HFFc6 (cell line): ENCODE measurements around the gene CRTAC1. TPM values are rescaled to one million over a fixed set of nuclear protein-coding genes. Genes with fewer than 3 reads are reported as not detected.

ENCODE experiments used
- DNase-seq: peaks from one replicate; pipeline ENCODE4 v3.0.0-alpha.2; 2018
- H3K27ac Mint-ChIP-seq: 2 replicates; pipeline ENCODE4 v1.8.0; 2020; ENCODE audit warnings: mild to moderate bottlenecking, mixed read lengths
- H3K27me3 Mint-ChIP-seq: 2 replicates; pipeline ENCODE4 v1.8.0; 2021; ENCODE audit warnings: mild to moderate bottlenecking, moderate library complexity, mixed read lengths; ENCODE audit not compliant: insufficient read depth
- H3K36me3 Mint-ChIP-seq: 2 replicates; pipeline ENCODE4 v1.8.0; 2021; ENCODE audit warnings: low read depth, mixed read lengths
- H3K4me1 Mint-ChIP-seq: 2 replicates; pipeline ENCODE4 v1.8.0; 2020; ENCODE audit warnings: low read depth, mixed read lengths
- H3K4me3 Mint-ChIP-seq: 2 replicates; pipeline ENCODE4 v1.8.0; 2020; ENCODE audit warnings: mild to moderate bottlenecking, moderate library complexity, mixed read lengths
- H3K9me3 Mint-ChIP-seq: 2 replicates; pipeline ENCODE4 v1.8.0; 2020; ENCODE audit warnings: mild to moderate bottlenecking, mixed read lengths
- total RNA-seq, 6 experiments: library from RNA; stranded (reverse); fragmentation: NEBNext Ultra II Directional; extraction: Animal tissue kit (Norgen Biotek cat#: 25700); gene quantifications; 2 replicates in 1 of 6; 3 replicates in 5 of 6; pipeline ENCODE4 v1.2.3, GENCODE V29; 2021
- TF ChIP-seq, protein P1 (sequence below): fragments of 200-600 bp; sonication (generic); IDR thresholded peaks from 2 replicates; pipeline ENCODE4 v1.5.0; 2021; ENCODE audit warnings: antibody characterized with exemption, mild to moderate bottlenecking

Gene CRTAC1
- total RNA-seq, 6 experiments from 2014 or later, result not detected

DNA sequence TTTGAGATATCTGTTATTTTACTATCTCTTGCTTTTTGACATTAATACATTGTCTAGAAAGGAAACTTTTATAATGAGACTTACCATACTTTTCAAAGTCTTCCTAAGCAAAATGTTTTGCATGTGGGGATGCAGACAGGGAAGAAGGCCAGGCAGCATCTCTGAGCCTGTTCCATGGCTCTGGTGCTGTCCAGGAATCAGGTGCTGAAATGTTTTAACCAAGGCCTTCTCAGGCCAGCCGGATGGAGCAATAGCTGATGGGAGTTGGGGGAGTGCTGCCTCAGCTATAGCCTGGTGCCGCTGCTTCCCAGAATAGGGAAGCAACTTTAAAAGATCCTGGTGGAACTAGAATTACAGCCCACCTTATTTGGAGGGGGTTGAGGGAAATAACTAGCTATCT lies 38.5 kb downstream of the CRTAC1 start:
- H3K4me1 Mint-ChIP-seq, result no peaks in the 10 kb centered on the region
- peaks cover 4% of the 10 kb centered on the region; the same call in 1 of the 2 replicates for H3K27me3 Mint-ChIP-seq
- H3K36me3 Mint-ChIP-seq, result no peaks in the 10 kb centered on the region
- no peak overlapping the region for H3K4me3 Mint-ChIP-seq
- peak; percentile 20 for DNase-seq
- no peak overlapping the region for H3K27ac Mint-ChIP-seq
- no peaks in the 10 kb centered on the region for H3K9me3 Mint-ChIP-seq
- TF ChIP-seq, protein P1, sequence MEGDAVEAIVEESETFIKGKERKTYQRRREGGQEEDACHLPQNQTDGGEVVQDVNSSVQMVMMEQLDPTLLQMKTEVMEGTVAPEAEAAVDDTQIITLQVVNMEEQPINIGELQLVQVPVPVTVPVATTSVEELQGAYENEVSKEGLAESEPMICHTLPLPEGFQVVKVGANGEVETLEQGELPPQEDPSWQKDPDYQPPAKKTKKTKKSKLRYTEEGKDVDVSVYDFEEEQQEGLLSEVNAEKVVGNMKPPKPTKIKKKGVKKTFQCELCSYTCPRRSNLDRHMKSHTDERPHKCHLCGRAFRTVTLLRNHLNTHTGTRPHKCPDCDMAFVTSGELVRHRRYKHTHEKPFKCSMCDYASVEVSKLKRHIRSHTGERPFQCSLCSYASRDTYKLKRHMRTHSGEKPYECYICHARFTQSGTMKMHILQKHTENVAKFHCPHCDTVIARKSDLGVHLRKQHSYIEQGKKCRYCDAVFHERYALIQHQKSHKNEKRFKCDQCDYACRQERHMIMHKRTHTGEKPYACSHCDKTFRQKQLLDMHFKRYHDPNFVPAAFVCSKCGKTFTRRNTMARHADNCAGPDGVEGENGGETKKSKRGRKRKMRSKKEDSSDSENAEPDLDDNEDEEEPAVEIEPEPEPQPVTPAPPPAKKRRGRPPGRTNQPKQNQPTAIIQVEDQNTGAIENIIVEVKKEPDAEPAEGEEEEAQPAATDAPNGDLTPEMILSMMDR, result no peak

DNA sequence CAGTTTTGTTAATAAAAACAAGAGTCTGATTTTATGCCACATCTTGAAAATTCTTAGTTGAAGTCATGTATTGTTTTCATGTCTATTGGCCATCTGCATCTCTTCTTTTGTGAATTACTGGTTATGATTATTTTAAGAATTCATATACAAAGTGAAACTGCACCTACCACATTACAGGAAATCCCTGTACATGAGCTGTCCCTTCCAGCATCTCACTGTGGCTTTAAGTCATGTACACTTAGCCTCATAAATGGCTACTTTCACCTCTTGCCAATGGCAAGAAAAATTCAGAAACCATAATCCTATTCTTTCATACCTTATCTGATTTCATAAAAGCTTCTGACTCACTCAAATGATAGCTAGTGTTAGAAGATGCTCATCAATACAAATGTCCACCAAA lies 48.6 kb downstream of the CRTAC1 start:
- Mint-ChIP-seq H3K27ac (no peak overlapping the region), H3K27me3 (peaks cover 23% of the 10 kb centered on the region), H3K9me3 (no peaks in the 10 kb centered on the region), H3K36me3 (no peaks in the 10 kb centered on the region), H3K4me3 (no peak overlapping the region), H3K4me1 (no peaks in the 10 kb centered on the region)
- TF ChIP-seq, protein P1, result no peak
- no peak for DNase-seq

DNA sequence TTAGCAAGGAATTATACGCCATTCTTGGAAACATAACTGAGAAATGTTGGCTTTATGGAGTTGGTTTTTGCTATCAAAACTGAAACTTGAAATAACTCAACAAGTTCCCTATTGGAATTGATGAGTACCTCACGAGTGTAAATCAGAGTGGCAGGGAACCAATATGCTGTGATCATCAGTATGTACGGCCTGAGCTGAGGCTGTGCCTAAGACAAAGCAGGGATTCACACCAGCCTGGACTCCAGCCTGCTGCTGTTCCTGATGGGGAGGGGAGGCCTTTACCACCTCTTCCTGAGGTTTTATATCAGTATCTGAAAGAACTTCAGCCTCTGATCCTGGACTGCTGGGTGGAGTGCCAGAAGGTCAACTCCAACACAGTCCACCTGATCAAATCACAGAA lies 52.7 kb downstream of the CRTAC1 start:
- Mint-ChIP-seq H3K27me3 (peaks cover 35% of the 10 kb centered on the region), H3K9me3 (no peaks in the 10 kb centered on the region), H3K4me1 (no peaks in the 10 kb centered on the region), H3K36me3 (no peaks in the 10 kb centered on the region), H3K4me3 (no peak overlapping the region), H3K27ac (no peak overlapping the region)
- TF ChIP-seq, protein P1, result no peak
- no peak for DNase-seq

DNA sequence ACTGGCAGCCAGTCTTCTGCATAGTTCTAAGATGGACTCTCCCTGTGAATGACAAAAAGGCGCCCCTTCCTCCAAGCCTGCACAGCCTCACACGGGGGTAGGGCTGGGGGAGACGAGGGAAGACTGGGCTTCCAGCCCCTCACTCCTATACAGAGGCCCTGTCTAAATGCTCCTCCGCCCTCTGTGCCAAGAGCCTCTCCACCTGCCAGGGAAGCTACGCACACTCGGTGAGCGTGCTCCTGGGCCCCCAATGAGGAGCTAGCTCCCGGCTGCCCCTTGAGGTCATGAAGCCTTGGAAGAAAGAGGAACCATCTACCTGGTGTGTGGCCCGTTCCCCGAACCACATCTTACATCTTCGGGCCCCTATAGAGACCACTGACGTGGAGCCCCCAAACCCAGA lies 54.8 kb downstream of the CRTAC1 start:
- H3K9me3 Mint-ChIP-seq, result no peaks in the 10 kb centered on the region
- H3K36me3 Mint-ChIP-seq, result no peaks in the 10 kb centered on the region
- no peak overlapping the region for H3K27ac Mint-ChIP-seq
- H3K4me1 Mint-ChIP-seq, result no peaks in the 10 kb centered on the region
- no peak overlapping the region for H3K4me3 Mint-ChIP-seq
- H3K27me3 Mint-ChIP-seq, result peaks cover 34% of the 10 kb centered on the region
- TF ChIP-seq, protein P1, result no peak
- no peak for DNase-seq

DNA sequence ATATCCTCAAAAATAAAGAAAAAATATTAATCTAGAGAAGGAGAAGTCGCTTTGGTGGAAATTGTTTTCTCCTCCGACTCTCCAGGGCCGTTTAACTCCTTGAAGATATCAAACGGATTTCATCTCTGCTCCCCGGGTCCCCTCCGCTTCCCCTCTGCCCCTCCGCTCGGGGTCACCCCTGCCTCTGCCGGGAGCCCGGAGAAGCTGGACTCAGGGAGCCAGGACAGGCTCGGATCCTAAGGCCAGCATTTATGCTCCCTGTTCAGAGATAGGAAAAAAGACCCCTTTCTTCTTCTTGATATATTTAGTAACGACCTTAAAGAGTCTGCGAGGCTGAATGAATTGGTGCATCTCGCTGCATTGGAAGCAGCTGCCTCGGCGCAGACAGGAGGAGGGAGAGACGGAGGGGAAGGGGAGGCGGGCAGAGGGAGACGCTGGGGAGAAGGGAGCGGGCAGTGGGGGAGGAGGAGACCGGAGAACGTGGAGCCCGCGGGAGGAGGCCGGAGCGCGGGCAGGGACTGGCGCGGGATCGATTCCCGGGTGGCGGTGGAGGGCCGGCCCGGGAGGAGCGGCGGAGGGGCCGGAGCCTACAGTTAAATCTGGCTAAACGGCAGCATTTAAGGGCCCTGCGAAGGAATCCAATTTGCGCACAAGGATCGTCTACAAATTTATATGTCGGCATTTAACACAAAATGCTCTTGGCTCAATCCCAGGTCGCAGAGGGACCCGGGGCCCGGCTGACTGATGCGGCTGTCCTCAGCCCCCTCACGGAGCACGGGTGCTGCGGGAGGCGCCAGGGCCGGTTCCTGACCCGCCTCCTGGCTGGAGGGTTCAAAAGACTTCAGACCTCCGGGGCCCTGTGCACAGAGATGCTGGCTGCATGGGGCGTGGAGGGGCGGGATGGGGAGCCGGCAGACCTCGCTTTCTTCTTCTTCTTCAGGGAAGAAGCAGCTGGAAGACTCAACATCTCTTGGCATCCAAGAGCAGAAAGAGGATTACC lies 55.6 kb downstream of the CRTAC1 start:
- Mint-ChIP-seq H3K27ac (no peak overlapping the region), H3K4me3 (no peak overlapping the region)

More for the DNA sequence above, 55.6 kb downstream of the CRTAC1 start:
- H3K9me3 Mint-ChIP-seq, result no peaks in the 10 kb centered on the region
- peaks cover 41% of the 10 kb centered on the region for H3K27me3 Mint-ChIP-seq
- H3K4me1 Mint-ChIP-seq, result no peaks in the 10 kb centered on the region
- TF ChIP-seq, protein P1, result no peak
- no peaks in the 10 kb centered on the region for H3K36me3 Mint-ChIP-seq
- DNase-seq, result no peak
